ENCODE data around the gene GABRB3. TPM values are rescaled to one million over a fixed set of nuclear protein-coding genes. Genes with fewer than 3 reads are reported as not detected.

The GABRB3 gene
- total and polyA plus RNA-seq, 2 of the 8 experiments (the other 6 are each of a cell fraction or from before 2014, with no cell fraction given), result 98.8 to 163 TPM

- 80% methylated on average over 23 of the region's 41 CpGs; no CpG with 5 or more reads in 1 of the 2 experiments for WGBS, 2 experiments (ENCODE audit: extremely low coverage in 1 of 2, insufficient coverage in 1 of 2, insufficient read length in 1 of 2, insufficient replicate concordance in 2 of 2, low coverage in 1 of 2, low lambda C conversion rate in 2 of 2, missing lambda C conversion rate in 1 of 2)
These were observed 143.9 kb downstream of the GABRB3 start for GRCh38 chr15:26628879-26629529.

More at GRCh38 chr15:26628879-26629529, 143.9 kb downstream of the GABRB3 start:
- no peak overlapping the region for H4K91ac ChIP-seq (replicated peaks; ENCODE audit: insufficient read length, low read length)
- ChIA-PET POLR2A (ENCODE audit: partially characterized antibody) (interaction anchor here (0.7 to 1.2 kb wide), 4 partner anchors 9 to 137 kb away, joined by 3 to 4 read pairs (median 3); no protein-coding TSS in a partner anchor), CTCF (ENCODE audit: partially characterized antibody) (interaction anchor here (0.5 to 1.4 kb wide), 6 partner anchors 8 to 1618 kb away, joined by 3 to 6 read pairs (median 3); no protein-coding TSS in a partner anchor)
- peaks cover 11 to 19% (median 16%) of the 10 kb centered on the region in 4 experiments for H3K4me1 ChIP-seq (replicated peaks in 1 of 4; ENCODE audit: control insufficient read depth in 3 of 4, insufficient read depth in 4 of 4, low read length in 3 of 4)
- no peaks in the 10 kb centered on the region for H3K9me3 ChIP-seq (ENCODE audit: insufficient read depth in 2 of 2, low read depth in 1 of 2, low read length in 1 of 2)
- no peaks in the 10 kb centered on the region for H3K27me3 ChIP-seq (replicated peaks in 1 of 4; ENCODE audit: control insufficient read depth in 3 of 4, extremely low read depth in 1 of 4, insufficient read depth in 3 of 4, low read length in 3 of 4)
- no peak overlapping the region for H2AFZ ChIP-seq (ENCODE audit: low read length)
- no peak overlapping the region for H3K56ac ChIP-seq (replicated peaks; ENCODE audit: insufficient read length, low read depth, low read length)
- H3K4ac ChIP-seq (replicated peaks; ENCODE audit: insufficient read length, low read depth, low read length), result no peak overlapping the region
- H3K14ac ChIP-seq (ENCODE audit: insufficient read length), result no peak overlapping the region
- TF ChIP-seq BACH1 (IDR thresholded peaks at IDR 0.05; ENCODE audit: low read length), result no peak
- peak; percentile 45; the same call in 1 of the 2 replicates for TF ChIP-seq TAF1 (IDR thresholded peaks at IDR 0.05; ENCODE audit: low read depth, low read length)
- peak overlapping the region; percentile 76 for H4K8ac ChIP-seq (ENCODE audit: extremely low read depth, insufficient read depth, low read length)
- H3K23ac ChIP-seq (ENCODE audit: insufficient read length), result no peak overlapping the region
- H2AK5ac ChIP-seq (ENCODE audit: low read depth, low read length), result no peak overlapping the region
- no peak overlapping the region for H4K5ac ChIP-seq (ENCODE audit: insufficient read length, low read depth, low read length)
- no peak overlapping the region for H3K18ac ChIP-seq (ENCODE audit: extremely low read depth, low read length)
- H4K20me1 ChIP-seq (replicated peaks in 1 of 2; ENCODE audit: control insufficient read depth in 1 of 2, insufficient read depth in 2 of 2, low read length in 2 of 2), result peaks cover 0 to under 1% of the 10 kb centered on the region in 2 experiments
- peak; percentile 51 to 86 for DNase-seq (ENCODE audit: low read depth in 1 of 2, low spot score in 2 of 2)
- no peak overlapping the region for H3K9ac ChIP-seq (replicated peaks in 1 of 4; ENCODE audit: extremely low read depth in 1 of 4, low read depth in 3 of 4, low read length in 3 of 4)
- peak overlapping the region in 1 of 4 experiments; percentile 29; a peak in 1 of 8 replicates for H3K4me3 ChIP-seq (ENCODE audit: extremely low read depth in 1 of 4, insufficient read depth in 2 of 4, low read depth in 3 of 4, low read length in 4 of 4)
- H2BK5ac ChIP-seq (ENCODE audit: low read depth, low read length), result peak overlapping the region; percentile 55; the same call in 1 of the 2 replicates
- peaks cover 2% of the 10 kb centered on the region for H3K79me1 ChIP-seq (ENCODE audit: low read depth, low read length)
- H3K27ac ChIP-seq (ENCODE audit: low read depth, low read length), result no peak overlapping the region
- H2BK20ac ChIP-seq (ENCODE audit: low read length), result 0 out of 2 replicates have a peak overlapping the region, but pooled peaks have one; percentile 51
- H2BK15ac ChIP-seq (ENCODE audit: low read length), result no peak overlapping the region
- no peaks in the 10 kb centered on the region; the same call in 1 of the 2 replicates for H3K23me2 ChIP-seq (ENCODE audit: low read depth, low read length)
- no peak for FAIRE-seq
- H3K4me2 ChIP-seq (ENCODE audit: insufficient read depth in 1 of 2, low read depth in 2 of 2, low read length in 2 of 2), result peak overlapping the region in 1 of 2 experiments; percentile 7; a peak in 1 of 4 replicates
- H2BK120ac ChIP-seq (replicated peaks; ENCODE audit: low read depth, low read length), result no peak overlapping the region
- H3K79me2 ChIP-seq (ENCODE audit: control insufficient read depth in 1 of 2, insufficient read depth in 2 of 2, low read length in 2 of 2), result peaks cover 0 to 83% of the 10 kb centered on the region in 2 experiments; a peak in 2 of 4 replicates
- H3K36me3 ChIP-seq (ENCODE audit: control insufficient read depth in 2 of 4, insufficient read depth in 4 of 4, low read length in 3 of 4), result peaks cover 0 to 3% (median 0%) of the 10 kb centered on the region in 4 experiments; a peak in 1 of 8 replicates
- H2BK12ac ChIP-seq (ENCODE audit: low read depth, low read length), result peak overlapping the region; percentile 11; the same call in 1 of the 2 replicates

Measured in H1 (cell line).